Stimulated activated CD4-positive, alpha-beta T cell treated with anti-CD3 and anti-CD28 coated beads, Interleukin-15, amount 100 ng/mL, for 24 hours (primary cell): ENCODE results near the gene GSK3A.
"Not testable (repeated sequence)": the region's sequence is repeated elsewhere in the genome, so short reads cannot be mapped to it uniquely, and the experiment has no call there.

Experiments
- DNase-seq: peaks from one replicate; pipeline ENCODE4 v3.0.0-alpha.2; 2020

The GSK3A gene

GRCh38 chr19:42268142-42268703, 25.8 kb upstream of the GSK3A start:
- peak; percentile 99 for DNase-seq

GRCh38 chr19:42267644-42268141, 25.3 kb upstream of the GSK3A start:
- no peak for DNase-seq

- DNase-seq: not testable (repeated sequence)
These were observed 24.7 kb upstream of the GSK3A start for GRCh38 chr19:42266928-42267603.

- not testable (repeated sequence) for DNase-seq
These were observed 23.7 kb upstream of the GSK3A start for GRCh38 chr19:42266105-42266504.

- DNase-seq: no peak
These were observed 19.4 kb upstream of the GSK3A start for GRCh38 chr19:42261763-42262162.

- not testable (repeated sequence) for DNase-seq
These were observed 15.4 kb upstream of the GSK3A start for GRCh38 chr19:42257842-42258241.

GRCh38 chr19:42255766-42256745, 13.7 kb upstream of the GSK3A start:
- no peak for DNase-seq

GRCh38 chr19:42254850-42255765, 12.7 kb upstream of the GSK3A start, which contains the start of gene ERF:
Gene ERF (minus strand): TSS chr19:42255128. CDS start chr19:42254999, 129 bp downstream.
- DNase-seq: peak; percentile 93

GRCh38 chr19:42254089-42254849, 11.9 kb upstream of the GSK3A start:
- peak; percentile 85 for DNase-seq

- DNase-seq: peak; percentile 80
These were observed 11.1 kb upstream of the GSK3A start for GRCh38 chr19:42253245-42254088.

- DNase-seq: no peak
These were observed 10.2 kb upstream of the GSK3A start for GRCh38 chr19:42252365-42253244.

GRCh38 chr19:42251572-42252358, 9.4 kb upstream of the GSK3A start:
- DNase-seq: no peak

- no peak for DNase-seq
These were observed 8.5 kb upstream of the GSK3A start for GRCh38 chr19:42250666-42251531.

- DNase-seq: no peak
These were observed 7.8 kb upstream of the GSK3A start for GRCh38 chr19:42250183-42250665.

- DNase-seq: no peak
These were observed 7.4 kb upstream of the GSK3A start for GRCh38 chr19:42249769-42250168.

GRCh38 chr19:42249149-42249750, 6.8 kb upstream of the GSK3A start:
- DNase-seq: no peak
